ENCODE results near the gene SLFN5. TPM values are rescaled to one million over a fixed set of nuclear protein-coding genes. Genes with fewer than 3 reads are reported as not detected.

SLFN5 gene
- total and polyA plus RNA-seq, 2 donors (not counting 1 experiment from before 2014, with no cell fraction given) = 101 to 170 TPM

DNA sequence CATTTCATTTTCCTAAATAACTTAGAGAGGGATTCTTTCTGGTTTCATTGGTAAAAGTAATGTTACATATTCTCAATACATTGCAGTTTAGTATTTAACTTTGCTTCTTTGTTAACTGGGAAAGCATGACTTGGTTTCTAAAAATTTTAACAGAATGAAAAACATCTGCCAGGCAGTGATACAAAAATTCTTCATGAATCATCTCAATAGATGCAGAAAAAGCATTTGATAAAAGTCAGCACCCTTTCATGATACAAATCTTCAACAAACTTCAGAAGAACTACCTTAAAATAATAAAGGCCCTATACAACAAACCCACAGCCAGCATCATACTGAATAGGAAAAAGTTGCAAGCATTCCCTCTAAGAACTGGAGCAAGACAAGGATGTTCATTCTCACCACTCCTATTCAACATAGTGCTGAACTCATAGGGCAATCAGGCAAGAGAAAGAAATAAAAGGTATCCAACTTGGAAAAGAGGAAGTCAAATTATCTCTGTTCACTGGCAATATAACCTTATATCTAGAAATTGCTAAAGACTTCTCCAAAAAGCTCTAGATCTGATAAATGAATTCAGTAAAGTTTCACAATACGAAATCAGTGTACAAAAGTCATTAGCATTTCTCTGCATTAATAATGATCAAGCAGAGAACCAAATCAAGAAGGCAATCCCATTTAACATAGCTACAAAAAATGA is 50.4 kb downstream of the SLFN5 start:
- H3K36me3 ChIP-seq (ENCODE audit: control insufficient read depth, insufficient read depth, low read length) = no peaks in the 10 kb centered on the region
- no peak overlapping the region for H3K9ac ChIP-seq (ENCODE audit: insufficient read depth, low read length)
- H3K4me1 ChIP-seq (ENCODE audit: control insufficient read depth, extremely low read depth, insufficient read depth, low read length) = peaks cover 12% of the 10 kb centered on the region
- no peaks in the 10 kb centered on the region for H3K9me3 ChIP-seq (ENCODE audit: control insufficient read depth, insufficient read depth, low read depth, low read length)
- H2AFZ ChIP-seq (ENCODE audit: low read length) = no peak overlapping the region
- H3K79me2 ChIP-seq (ENCODE audit: control insufficient read depth, insufficient read depth, low read length) = no peaks in the 10 kb centered on the region
- peak overlapping the region; percentile 36 for H3K27ac ChIP-seq (ENCODE audit: insufficient read depth, low read length)
- no peak overlapping the region for H3K4me3 ChIP-seq (replicated peaks in 1 of 4; ENCODE audit: control extremely low read depth in 1 of 4, insufficient read depth in 1 of 4, low read depth in 3 of 4, low read length in 4 of 4)
- H3K27me3 ChIP-seq (ENCODE audit: control insufficient read depth, insufficient read depth, low read length) = no peaks in the 10 kb centered on the region
- no peak overlapping the region for H3K4me2 ChIP-seq (ENCODE audit: extremely low read depth, insufficient read depth, low read length)
- H4K20me1 ChIP-seq (ENCODE audit: control insufficient read depth, extremely low read depth, insufficient read depth, low read length) = no peaks in the 10 kb centered on the region
- no peak for DNase-seq (ENCODE audit: low read depth in 2 of 2)
- TF ChIP-seq, protein P1, sequence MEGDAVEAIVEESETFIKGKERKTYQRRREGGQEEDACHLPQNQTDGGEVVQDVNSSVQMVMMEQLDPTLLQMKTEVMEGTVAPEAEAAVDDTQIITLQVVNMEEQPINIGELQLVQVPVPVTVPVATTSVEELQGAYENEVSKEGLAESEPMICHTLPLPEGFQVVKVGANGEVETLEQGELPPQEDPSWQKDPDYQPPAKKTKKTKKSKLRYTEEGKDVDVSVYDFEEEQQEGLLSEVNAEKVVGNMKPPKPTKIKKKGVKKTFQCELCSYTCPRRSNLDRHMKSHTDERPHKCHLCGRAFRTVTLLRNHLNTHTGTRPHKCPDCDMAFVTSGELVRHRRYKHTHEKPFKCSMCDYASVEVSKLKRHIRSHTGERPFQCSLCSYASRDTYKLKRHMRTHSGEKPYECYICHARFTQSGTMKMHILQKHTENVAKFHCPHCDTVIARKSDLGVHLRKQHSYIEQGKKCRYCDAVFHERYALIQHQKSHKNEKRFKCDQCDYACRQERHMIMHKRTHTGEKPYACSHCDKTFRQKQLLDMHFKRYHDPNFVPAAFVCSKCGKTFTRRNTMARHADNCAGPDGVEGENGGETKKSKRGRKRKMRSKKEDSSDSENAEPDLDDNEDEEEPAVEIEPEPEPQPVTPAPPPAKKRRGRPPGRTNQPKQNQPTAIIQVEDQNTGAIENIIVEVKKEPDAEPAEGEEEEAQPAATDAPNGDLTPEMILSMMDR (conservative IDR thresholded peaks at IDR 0.05 in 1 of 2, IDR thresholded peaks at IDR 0.05 in 1 of 2; ENCODE audit: low read depth in 1 of 2, low read length in 2 of 2) = no peak
- TF ChIP-seq EZH2 (IDR thresholded peaks at IDR 0.05; ENCODE audit: low read length, missing control alignments) = no peak

DNA sequence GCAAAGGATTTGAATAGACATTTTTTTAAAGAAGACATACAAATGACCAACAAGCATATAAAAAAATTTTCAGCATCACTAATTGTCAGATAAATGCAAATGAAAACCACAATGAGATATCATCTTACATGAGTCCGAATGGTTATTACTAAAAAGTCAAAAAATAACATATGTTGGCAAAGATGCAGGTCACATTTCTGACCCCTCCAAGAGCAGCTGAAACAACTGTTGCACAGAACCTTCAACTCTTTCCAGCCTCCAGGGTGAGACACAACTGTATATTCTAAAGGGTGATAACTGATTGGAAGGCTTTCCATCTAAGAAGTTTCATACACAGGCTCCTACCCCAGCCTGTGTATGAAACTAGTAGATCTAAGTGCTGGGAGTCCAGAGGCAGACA is 51.9 kb downstream of the SLFN5 start:
- H3K79me2 ChIP-seq (ENCODE audit: control insufficient read depth, insufficient read depth, low read length) = no peaks in the 10 kb centered on the region
- H3K4me3 ChIP-seq (replicated peaks in 1 of 4; ENCODE audit: control extremely low read depth in 1 of 4, insufficient read depth in 1 of 4, low read depth in 3 of 4, low read length in 4 of 4) = no peak overlapping the region
- no peak overlapping the region for H2AFZ ChIP-seq (ENCODE audit: low read length)
- peak overlapping the region; percentile 5 for H3K4me2 ChIP-seq (ENCODE audit: extremely low read depth, insufficient read depth, low read length)
- peak in 1 of 2 donors; percentile 60 for DNase-seq (ENCODE audit: low read depth in 2 of 2)
- no peak overlapping the region for H3K27ac ChIP-seq (ENCODE audit: insufficient read depth, low read length)
- TF ChIP-seq, protein P1 (conservative IDR thresholded peaks at IDR 0.05 in 1 of 2, IDR thresholded peaks at IDR 0.05 in 1 of 2; ENCODE audit: low read depth in 1 of 2, low read length in 2 of 2) = no peak
- no peak for TF ChIP-seq EZH2 (IDR thresholded peaks at IDR 0.05; ENCODE audit: low read length, missing control alignments)
- H3K9ac ChIP-seq (ENCODE audit: insufficient read depth, low read length) = no peak overlapping the region
- no peaks in the 10 kb centered on the region for H4K20me1 ChIP-seq (ENCODE audit: control insufficient read depth, extremely low read depth, insufficient read depth, low read length)
- no peaks in the 10 kb centered on the region for H3K27me3 ChIP-seq (ENCODE audit: control insufficient read depth, insufficient read depth, low read length)
- no peaks in the 10 kb centered on the region for H3K36me3 ChIP-seq (ENCODE audit: control insufficient read depth, insufficient read depth, low read length)
- H3K9me3 ChIP-seq (ENCODE audit: control insufficient read depth, insufficient read depth, low read depth, low read length) = no peaks in the 10 kb centered on the region
- peaks cover 12% of the 10 kb centered on the region for H3K4me1 ChIP-seq (ENCODE audit: control insufficient read depth, extremely low read depth, insufficient read depth, low read length)

DNA sequence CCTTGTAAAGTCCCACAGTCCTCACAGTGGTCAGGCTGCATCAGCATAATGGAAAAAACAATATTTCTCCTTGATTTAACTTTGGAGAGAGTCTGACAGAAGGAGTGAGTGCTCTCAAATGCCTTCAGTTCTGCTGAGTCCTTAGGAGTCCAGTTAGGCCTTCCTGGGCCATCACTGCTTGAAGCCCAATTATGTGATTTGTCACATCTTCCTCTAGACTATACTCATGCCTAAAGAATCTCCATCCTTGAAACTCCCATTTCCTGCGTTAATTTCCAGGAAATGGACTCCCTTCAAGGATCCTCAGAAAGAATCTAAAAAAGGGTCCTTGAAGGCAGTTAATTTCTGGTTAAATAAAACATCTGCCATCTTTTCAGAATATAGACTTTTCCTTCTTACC is 52.8 kb downstream of the SLFN5 start:
- no peak overlapping the region for H3K27ac ChIP-seq (ENCODE audit: insufficient read depth, low read length)
- no peak for DNase-seq (ENCODE audit: low read depth in 2 of 2)
- H3K4me1 ChIP-seq (ENCODE audit: control insufficient read depth, extremely low read depth, insufficient read depth, low read length) = peaks cover 12% of the 10 kb centered on the region

More for the DNA sequence above, 52.8 kb downstream of the SLFN5 start:
- no peaks in the 10 kb centered on the region for H3K9me3 ChIP-seq (ENCODE audit: control insufficient read depth, insufficient read depth, low read depth, low read length)
- no peaks in the 10 kb centered on the region for H4K20me1 ChIP-seq (ENCODE audit: control insufficient read depth, extremely low read depth, insufficient read depth, low read length)
- H3K36me3 ChIP-seq (ENCODE audit: control insufficient read depth, insufficient read depth, low read length) = no peaks in the 10 kb centered on the region
- no peak overlapping the region for H3K4me3 ChIP-seq (replicated peaks in 1 of 4; ENCODE audit: control extremely low read depth in 1 of 4, insufficient read depth in 1 of 4, low read depth in 3 of 4, low read length in 4 of 4)
- H3K27me3 ChIP-seq (ENCODE audit: control insufficient read depth, insufficient read depth, low read length) = no peaks in the 10 kb centered on the region
- TF ChIP-seq, protein P1 (conservative IDR thresholded peaks at IDR 0.05 in 1 of 2, IDR thresholded peaks at IDR 0.05 in 1 of 2; ENCODE audit: low read depth in 1 of 2, low read length in 2 of 2) = no peak
- TF ChIP-seq EZH2 (IDR thresholded peaks at IDR 0.05; ENCODE audit: low read length, missing control alignments) = no peak
- H3K79me2 ChIP-seq (ENCODE audit: control insufficient read depth, insufficient read depth, low read length) = no peaks in the 10 kb centered on the region
- H2AFZ ChIP-seq (ENCODE audit: low read length) = no peak overlapping the region
- H3K4me2 ChIP-seq (ENCODE audit: extremely low read depth, insufficient read depth, low read length) = no peak overlapping the region
- H3K9ac ChIP-seq (ENCODE audit: insufficient read depth, low read length) = no peak overlapping the region
